Smooth muscle cell (in vitro differentiated cells): ENCODE measurements around the gene TRMT5. TPM values are rescaled to one million over a fixed set of nuclear protein-coding genes. Genes with fewer than 3 reads are reported as not detected.

ENCODE experiments used
- DNase-seq: peaks from one replicate; lab custom pipeline; 2025; ENCODE audit not compliant: unreplicated experiment; lab: John Stamatoyannopoulos, UW
- H2AFZ ChIP-seq: fragments of 200-600 bp; sonication (generic); 2 replicates; pipeline ENCODE4 v1.6.0; 2016; ENCODE audit warnings: antibody characterized with exemption, low read depth, mild to moderate bottlenecking
- H3F3A ChIP-seq: fragments of 200-600 bp; sonication (generic); 2 replicates; pipeline ENCODE4 v1.6.0; 2017; ENCODE audit warnings: antibody characterized with exemption, low read depth
- H3K27ac ChIP-seq: fragments of 200-600 bp; sonication (generic); 2 replicates; pipeline ENCODE4 v1.5.1; 2016; ENCODE audit warnings: low read depth, mild to moderate bottlenecking
- H3K27me3 ChIP-seq: fragments of 200-600 bp; sonication (generic); 2 replicates; pipeline ENCODE4 v1.6.1; 2016; ENCODE audit warnings: low read depth, mild to moderate bottlenecking
- H3K36me3 ChIP-seq: fragments of 200-600 bp; sonication (generic); 2 replicates; pipeline ENCODE4 v1.5.1; 2016; ENCODE audit warnings: low read depth
- H3K4me1 ChIP-seq: fragments of 200-600 bp; sonication (generic); 2 replicates; pipeline ENCODE4 v1.5.1; 2016; ENCODE audit warnings: low read depth
- H3K4me2 ChIP-seq: fragments of 200-600 bp; sonication (generic); 2 replicates; pipeline ENCODE4 v1.6.0; 2016; ENCODE audit warnings: mild to moderate bottlenecking
- H3K4me3 ChIP-seq: fragments of 200-600 bp; sonication (generic); 2 replicates; pipeline ENCODE4 v1.5.1; 2016; ENCODE audit warnings: mild to moderate bottlenecking
- H3K79me2 ChIP-seq: fragments of 200-600 bp; sonication (generic); 2 replicates; pipeline ENCODE4 v1.6.0; 2016; ENCODE audit warnings: low read depth, mild to moderate bottlenecking
- H3K9ac ChIP-seq: fragments of 200-600 bp; sonication (generic); 2 replicates; pipeline ENCODE4 v1.6.0; 2016; ENCODE audit warnings: low read depth
- H3K9me3 ChIP-seq: fragments of 200-600 bp; sonication (generic); replicated peaks from 2 replicates; pipeline ENCODE4 v1.5.1; 2016; ENCODE audit warnings: low read depth
- H4K20me1 ChIP-seq: fragments of 200-600 bp; sonication (generic); 2 replicates; pipeline ENCODE4 v1.6.0; 2016; ENCODE audit warnings: low read depth
- WGBS: methylation state at CpG from one replicate; pipeline ENCODE4 v1.1.7; 2016; ENCODE audit warnings: low lambda C conversion rate; 5-methylcytosine and 5-hydroxymethylcytosine counted together
- polyA plus RNA-seq: library from polyadenylated mRNA; unstranded; fragments of >200 nt; fragmentation: Nextera tagmentation; extraction: Ambion mirVana; gene quantifications from 2 replicates; pipeline ENCODE4 v1.2.1, GENCODE V29; 2016
- total RNA-seq: library from RNA; depleted of rRNA; stranded (reverse); fragments of >200 nt; gene quantifications from 2 replicates; pipeline ENCODE4 v1.2.3, GENCODE V29; 2014
- TF ChIP-seq, protein P1 (sequence below): fragments of 200-600 bp; sonication (generic); IDR thresholded peaks from 2 replicates; pipeline ENCODE4 v1.5.1; 2017; ENCODE audit warnings: borderline replicate concordance, mild to moderate bottlenecking, antibody characterized with exemption; ENCODE audit not compliant: insufficient read depth, poor library complexity, severe bottlenecking

Gene TRMT5
- total and polyA plus RNA-seq, 2 experiments from 2014 or later: 4.1 to 9.1 TPM

DNA sequence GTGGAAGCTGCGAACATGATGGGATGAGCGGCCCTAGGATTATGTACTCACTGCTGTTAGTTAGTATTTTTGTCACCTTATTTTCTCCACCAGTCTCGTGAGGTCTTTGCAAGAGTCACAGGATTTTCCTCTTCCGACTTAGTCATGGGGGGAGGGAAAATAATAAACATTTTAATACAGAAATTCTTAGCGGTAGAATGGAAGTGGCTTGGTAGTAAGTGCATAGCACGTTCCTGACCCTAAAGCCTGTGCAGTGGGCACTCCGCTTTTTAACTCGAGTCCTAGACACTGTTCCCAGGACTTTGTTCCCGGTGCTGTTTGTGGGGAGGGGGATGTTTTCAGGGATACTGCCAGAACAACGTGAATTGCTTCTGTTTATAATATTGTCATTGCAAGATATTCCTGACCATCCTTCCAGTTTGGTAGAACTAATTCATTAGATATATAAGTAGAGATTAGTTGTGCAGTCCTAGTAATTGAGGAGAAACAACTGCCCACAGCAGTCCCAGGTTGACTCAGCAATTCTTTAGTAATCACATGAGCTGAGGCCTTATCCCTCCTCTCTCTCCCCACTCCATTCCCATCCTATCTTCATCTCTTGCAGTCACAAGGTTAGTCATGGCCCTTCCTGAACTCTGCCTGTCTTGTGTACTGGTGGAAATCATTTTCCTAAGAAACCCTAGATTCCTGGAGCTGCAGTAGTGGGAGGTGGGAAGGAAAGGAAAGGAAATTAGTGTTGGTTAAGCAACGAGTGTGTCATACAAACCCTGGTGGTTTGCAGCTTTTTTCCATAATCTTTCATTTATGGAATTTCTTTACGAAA, 965 bp upstream of the TRMT5 start:
- DNase-seq: no peak
- 7% methylated on average over 12 of the region's 12 CpGs for WGBS
- Histone ChIP-seq H3K4me1 (peaks cover 21% of the 10 kb centered on the region), H3K36me3 (no peaks in the 10 kb centered on the region), H3K79me2 (peaks cover 24% of the 10 kb centered on the region), H3K9ac (peak overlapping the region; percentile 95), H2AFZ (peak overlapping the region; percentile 97), H3K27me3 (no peaks in the 10 kb centered on the region), H3K4me2 (peak overlapping the region; percentile 92), H3K4me3 (peak overlapping the region; percentile 95), H3F3A (peaks cover 3% of the 10 kb centered on the region), H3K27ac (peak overlapping the region; percentile 93), H3K9me3 (no peaks in the 10 kb centered on the region), H4K20me1 (no peaks in the 10 kb centered on the region)
- TF ChIP-seq, protein P1, sequence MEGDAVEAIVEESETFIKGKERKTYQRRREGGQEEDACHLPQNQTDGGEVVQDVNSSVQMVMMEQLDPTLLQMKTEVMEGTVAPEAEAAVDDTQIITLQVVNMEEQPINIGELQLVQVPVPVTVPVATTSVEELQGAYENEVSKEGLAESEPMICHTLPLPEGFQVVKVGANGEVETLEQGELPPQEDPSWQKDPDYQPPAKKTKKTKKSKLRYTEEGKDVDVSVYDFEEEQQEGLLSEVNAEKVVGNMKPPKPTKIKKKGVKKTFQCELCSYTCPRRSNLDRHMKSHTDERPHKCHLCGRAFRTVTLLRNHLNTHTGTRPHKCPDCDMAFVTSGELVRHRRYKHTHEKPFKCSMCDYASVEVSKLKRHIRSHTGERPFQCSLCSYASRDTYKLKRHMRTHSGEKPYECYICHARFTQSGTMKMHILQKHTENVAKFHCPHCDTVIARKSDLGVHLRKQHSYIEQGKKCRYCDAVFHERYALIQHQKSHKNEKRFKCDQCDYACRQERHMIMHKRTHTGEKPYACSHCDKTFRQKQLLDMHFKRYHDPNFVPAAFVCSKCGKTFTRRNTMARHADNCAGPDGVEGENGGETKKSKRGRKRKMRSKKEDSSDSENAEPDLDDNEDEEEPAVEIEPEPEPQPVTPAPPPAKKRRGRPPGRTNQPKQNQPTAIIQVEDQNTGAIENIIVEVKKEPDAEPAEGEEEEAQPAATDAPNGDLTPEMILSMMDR: no peak

DNA sequence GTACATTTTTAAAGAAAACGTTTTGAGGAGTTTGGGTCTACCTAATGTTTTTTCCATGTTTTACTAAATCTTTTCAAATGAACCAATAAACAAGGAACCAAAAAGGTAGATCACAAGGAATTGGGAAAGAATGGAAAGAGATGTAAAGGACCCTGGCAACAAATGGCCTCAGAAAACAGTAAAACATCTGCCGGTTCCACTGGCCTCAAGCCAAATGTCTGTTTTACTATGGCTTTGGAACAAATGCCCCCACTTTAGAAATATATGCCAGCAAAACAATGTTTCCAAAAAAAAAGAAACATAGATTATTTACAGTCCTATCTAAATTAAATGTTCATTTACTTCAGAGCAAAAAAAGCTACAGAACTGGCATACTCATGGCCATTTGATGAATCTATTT, 3.0 kb downstream of the TRMT5 start:
- peaks cover 21% of the 10 kb centered on the region for H3K4me1 ChIP-seq
- no peak overlapping the region for H3K27ac ChIP-seq
- H3K79me2 ChIP-seq: peaks cover 24% of the 10 kb centered on the region
- H3K9ac ChIP-seq: no peak overlapping the region
- H3K27me3 ChIP-seq: no peaks in the 10 kb centered on the region
- TF ChIP-seq, protein P1: no peak
- H3F3A ChIP-seq: peaks cover 3% of the 10 kb centered on the region
- H3K4me3 ChIP-seq: no peak overlapping the region
- no peaks in the 10 kb centered on the region for H4K20me1 ChIP-seq
- H3K4me2 ChIP-seq: no peak overlapping the region
- H3K9me3 ChIP-seq: no peaks in the 10 kb centered on the region
- no peak overlapping the region for H2AFZ ChIP-seq
- H3K36me3 ChIP-seq: no peaks in the 10 kb centered on the region
- 76% methylated on average over 2 of the region's 2 CpGs for WGBS
- no peak for DNase-seq

DNA sequence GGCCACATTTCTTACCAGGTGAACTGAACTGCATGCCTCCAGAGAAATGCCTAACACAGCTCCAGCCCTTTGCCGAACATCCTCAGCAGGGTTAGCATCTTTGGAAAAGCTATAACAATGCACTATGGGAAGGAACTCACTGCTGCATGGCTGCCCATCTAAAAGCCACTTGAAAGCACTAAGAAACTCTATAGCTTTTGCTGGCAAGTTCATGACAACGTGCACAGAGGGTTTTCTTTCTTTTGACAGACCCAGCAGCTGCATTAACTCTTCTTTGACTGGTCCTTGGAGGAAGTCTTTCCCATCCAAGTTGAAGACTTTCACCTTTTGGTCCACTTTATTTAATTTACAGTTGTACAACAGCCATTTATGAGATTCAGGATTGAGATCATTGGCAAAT, 5.3 kb downstream of the TRMT5 start:
- Histone ChIP-seq H3K27ac (no peak overlapping the region), H3K9me3 (no peaks in the 10 kb centered on the region), H3K9ac (no peak overlapping the region), H3K4me3 (no peak overlapping the region), H3K36me3 (no peaks in the 10 kb centered on the region), H3K79me2 (peaks cover 23% of the 10 kb centered on the region), H4K20me1 (no peaks in the 10 kb centered on the region), H3F3A (no peaks in the 10 kb centered on the region), H3K4me2 (no peak overlapping the region), H3K27me3 (no peaks in the 10 kb centered on the region), H2AFZ (no peak overlapping the region), H3K4me1 (peaks cover 15% of the 10 kb centered on the region)
- no peak for DNase-seq
- 88% methylated on average over 2 of the region's 2 CpGs for whole genome bisulfite sequencing
- TF ChIP-seq, protein P1: no peak

DNA sequence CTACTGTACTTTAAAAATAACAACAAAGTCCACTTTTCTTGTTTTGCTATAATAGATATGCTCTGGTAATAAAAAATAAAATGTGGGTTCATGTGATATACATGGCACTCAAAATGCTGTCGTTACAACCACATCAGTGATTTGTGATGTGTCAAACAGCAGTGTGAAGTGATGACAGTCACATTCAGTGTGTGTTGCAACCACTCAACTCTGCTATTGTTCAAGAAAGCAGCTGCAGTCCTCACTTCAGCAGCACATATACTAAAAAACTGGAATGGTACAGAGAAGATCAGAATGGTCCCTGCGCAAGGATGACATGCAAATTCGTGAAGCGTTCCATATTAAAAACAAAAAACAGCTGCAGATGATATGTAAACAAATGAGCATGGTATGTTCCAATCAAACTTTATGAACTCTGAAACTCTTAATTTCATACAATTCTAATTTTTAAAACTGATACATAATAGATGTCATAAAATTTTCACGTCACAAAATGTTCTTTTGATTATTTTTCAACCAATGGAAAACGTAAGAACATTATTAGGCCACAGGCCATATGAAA, 6.7 kb downstream of the TRMT5 start:
- Histone ChIP-seq H3K4me1 (peaks cover 10% of the 10 kb centered on the region), H3K9me3 (no peaks in the 10 kb centered on the region), H2AFZ (no peak overlapping the region), H3K9ac (no peak overlapping the region), H3K4me2 (no peak overlapping the region), H3K36me3 (no peaks in the 10 kb centered on the region), H3K79me2 (peaks cover 12% of the 10 kb centered on the region), H4K20me1 (no peaks in the 10 kb centered on the region), H3K27ac (no peak overlapping the region), H3F3A (no peaks in the 10 kb centered on the region), H3K4me3 (no peak overlapping the region), H3K27me3 (no peaks in the 10 kb centered on the region)
- no peak for DNase-seq
- 90% methylated on average over 6 of the region's 6 CpGs for WGBS
- TF ChIP-seq, protein P1: no peak
